HG03565 (cell line): Measurements from ENCODE around the gene KRTAP12-2.
"Not testable (repeated sequence)": the region's sequence is repeated elsewhere in the genome, so short reads cannot be mapped to it uniquely, and the experiment has no call there.

Experiments used
- ATAC-seq: cut with Tn5 transposase; IDR thresholded peaks from one replicate; pipeline ENCODE4 v1.9.1; 2021; ENCODE audit warnings: mild to moderate bottlenecking, moderate library complexity; ENCODE audit not compliant: unreplicated experiment

KRTAP12-2 gene

GRCh38 chr21:44632067-44632466 lies 34.7 kb downstream of the KRTAP12-2 start:
- ATAC-seq: no peak

DNA sequence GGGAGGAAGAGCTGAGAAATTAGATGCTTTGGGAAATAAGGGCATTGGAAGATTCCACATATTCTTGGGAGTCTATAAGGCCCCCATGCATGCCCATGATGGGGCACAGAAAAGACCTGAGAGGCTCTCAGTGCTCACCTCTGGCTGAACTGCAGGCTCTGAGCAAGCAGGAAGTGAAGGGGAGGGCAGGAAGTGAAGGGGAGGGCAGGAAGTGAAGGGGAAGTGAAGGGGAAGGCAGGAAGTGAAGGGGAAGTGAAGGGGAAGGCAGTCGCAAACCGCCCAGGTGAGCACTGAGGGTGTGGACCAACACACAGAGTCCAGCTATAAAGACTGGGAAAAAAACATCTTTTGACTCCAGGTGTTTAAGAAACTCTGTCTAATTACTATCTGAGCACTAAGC lies 36.3 kb downstream of the KRTAP12-2 start:
- no peak for ATAC-seq

DNA sequence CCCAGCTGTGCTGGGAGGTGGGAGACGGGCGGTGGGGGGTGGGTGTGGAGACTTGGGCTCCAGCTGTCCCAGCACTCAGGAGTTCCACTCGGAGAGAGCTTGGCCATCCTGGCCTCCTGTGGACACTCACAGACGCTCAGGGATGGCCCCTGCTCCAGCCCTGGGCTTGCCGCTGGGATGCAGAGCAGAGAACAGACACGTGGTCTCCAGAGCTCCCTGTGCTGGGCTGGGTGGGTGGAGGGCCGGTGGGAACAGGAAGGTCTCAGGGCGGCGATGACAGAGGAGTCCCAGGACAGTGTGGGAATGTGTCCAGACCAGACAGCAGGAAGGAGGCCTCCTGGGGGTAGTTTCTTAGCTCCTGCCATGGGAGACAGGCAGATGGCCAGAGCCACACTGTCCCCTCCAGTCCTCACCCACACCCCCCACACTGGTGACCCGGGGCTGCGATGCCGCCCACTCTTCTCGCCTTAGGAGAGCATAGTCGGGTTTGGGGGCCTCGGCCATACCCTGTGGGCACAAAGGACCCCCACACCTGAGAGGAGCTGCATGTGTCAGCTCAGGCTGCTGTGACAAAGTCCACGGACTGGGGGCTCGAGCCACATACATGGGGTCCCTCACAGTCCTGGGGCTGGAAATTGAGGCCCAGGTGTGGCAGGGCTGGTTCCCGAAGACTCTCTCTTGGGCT lies 37.9 kb downstream of the KRTAP12-2 start:
- ATAC-seq: no peak

- ATAC-seq: not testable (repeated sequence)
Measured at GRCh38 chr21:44627831-44628233, 38.9 kb downstream of the KRTAP12-2 start.

DNA sequence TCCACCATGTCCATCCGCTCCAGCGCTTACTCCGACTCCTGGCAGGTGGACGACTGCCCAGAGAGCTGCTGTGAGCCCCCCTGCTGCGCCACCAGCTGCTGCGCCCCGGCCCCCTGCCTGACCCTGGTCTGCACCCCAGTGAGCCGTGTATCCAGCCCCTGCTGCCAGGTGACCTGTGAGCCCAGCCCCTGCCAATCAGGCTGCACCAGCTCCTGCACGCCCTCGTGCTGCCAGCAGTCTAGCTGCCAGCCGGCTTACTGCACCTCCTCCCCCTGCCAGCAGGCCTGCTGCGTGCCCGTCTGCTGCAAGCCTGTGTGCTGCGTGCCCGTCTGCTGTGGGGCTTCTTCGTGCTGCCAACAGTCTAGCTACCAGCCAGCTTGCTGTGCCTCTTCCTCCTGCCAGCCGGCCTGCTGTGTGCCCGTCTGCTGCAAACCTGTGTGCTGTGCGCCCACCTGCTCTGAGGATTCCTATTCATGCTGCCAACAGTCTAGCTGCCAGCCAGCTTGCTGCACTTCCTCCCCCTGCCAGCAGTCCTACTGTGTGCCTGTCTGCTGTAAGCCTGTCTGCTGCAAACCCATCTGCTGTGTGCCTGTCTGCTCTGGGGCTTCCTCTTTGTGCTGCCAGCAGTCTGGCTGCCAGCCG lies 39.4 kb downstream of the KRTAP12-2 start:
- not testable (repeated sequence) for ATAC-seq

- no peak for ATAC-seq
Measured at GRCh38 chr21:44626673-44627143, 40.0 kb downstream of the KRTAP12-2 start, which contains the start of gene KRTAP10-9. Gene KRTAP10-9, plus strand, starts transcription at chr21:44627093. Its CDS starts 79 bp downstream, at chr21:44627172.

DNA sequence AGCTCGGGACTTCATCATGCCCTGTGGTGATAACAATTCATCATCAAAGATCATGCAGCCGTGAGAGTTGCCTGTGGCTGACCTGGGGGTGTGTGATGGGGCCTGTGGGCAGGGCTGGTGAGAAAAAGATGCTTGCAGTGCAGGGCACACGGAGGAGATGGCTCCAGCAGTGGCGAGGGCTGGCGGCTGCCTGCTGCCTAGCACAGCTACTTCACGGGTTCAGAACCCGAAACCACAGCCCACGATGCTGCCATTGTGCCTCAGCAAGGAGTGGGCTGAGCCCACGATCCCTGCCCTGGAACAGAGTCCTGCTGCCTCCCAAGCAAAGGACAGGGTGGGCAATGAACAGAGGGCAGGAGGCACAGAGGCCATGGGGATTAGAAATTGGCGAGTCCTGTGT lies 40.5 kb downstream of the KRTAP12-2 start:
- no peak for ATAC-seq

- ATAC-seq: no peak
Measured at GRCh38 chr21:44625756-44626155, 41.0 kb downstream of the KRTAP12-2 start.

DNA sequence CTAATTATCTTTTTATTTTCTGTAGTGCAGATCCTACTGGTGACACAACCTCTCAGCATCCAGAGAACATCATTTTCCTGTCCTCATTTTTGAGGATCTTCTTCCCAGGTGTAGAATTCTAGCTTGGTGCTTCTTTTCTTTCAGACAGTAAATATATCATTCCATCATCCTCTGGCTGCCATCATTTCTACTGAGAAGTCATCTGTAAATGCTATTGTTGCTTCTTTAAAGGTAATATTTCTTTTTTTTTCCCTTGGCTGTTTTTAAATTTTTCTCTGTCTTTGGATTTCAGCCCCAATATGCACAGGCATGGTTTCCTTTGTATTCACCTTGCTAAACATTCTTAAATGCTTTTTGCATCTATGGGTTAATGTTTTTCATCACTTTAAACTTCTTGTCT lies 43.2 kb downstream of the KRTAP12-2 start:
- no peak for ATAC-seq

GRCh38 chr21:44619886-44620285 lies 46.8 kb downstream of the KRTAP12-2 start:
- ATAC-seq: no peak

GRCh38 chr21:44618909-44619308 lies 47.8 kb downstream of the KRTAP12-2 start:
- no peak for ATAC-seq

GRCh38 chr21:44618504-44618903 lies 48.2 kb downstream of the KRTAP12-2 start:
- no peak for ATAC-seq

DNA sequence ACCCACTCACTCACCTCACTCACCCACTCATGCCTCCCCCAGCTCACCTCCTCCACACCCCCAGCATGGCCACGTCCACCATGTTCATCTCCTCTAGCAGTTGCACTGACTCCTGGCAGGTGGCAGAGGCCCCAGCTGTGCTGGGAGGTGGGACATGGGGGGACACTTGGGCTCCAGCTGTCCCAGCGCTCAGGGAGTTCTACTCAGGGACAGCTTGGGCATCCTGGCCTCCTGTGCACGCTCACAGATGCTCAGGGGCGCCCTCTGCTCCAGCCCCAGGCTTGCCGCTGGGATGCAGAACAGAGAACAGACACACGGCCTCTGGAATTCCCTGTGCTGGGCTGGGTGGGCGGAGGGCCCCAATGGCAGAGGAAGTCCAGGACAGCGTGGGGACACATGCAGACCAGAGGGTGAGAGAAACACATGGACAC lies 49.6 kb downstream of the KRTAP12-2 start:
- ATAC-seq: no peak

- no peak for ATAC-seq
Measured at GRCh38 chr21:44616591-44616926, 50.2 kb downstream of the KRTAP12-2 start.
